ENCODE measurements around the gene DHX34.
"Not testable (repeated sequence)": the region's sequence is repeated elsewhere in the genome, so short reads cannot be mapped to it uniquely, and the experiment has no call there.

The DHX34 gene

GRCh38 chr19:47323872-47324271 is 25.2 kb upstream of the DHX34 start:
- FAIRE-seq (no peak), DNase-seq (ENCODE audit: low spot score) (no peak)

GRCh38 chr19:47324502-47324901 is 24.6 kb upstream of the DHX34 start:
- DNase-seq (ENCODE audit: low spot score) = no peak
- no peak for FAIRE-seq

- FAIRE-seq = no peak
- no peak for DNase-seq (ENCODE audit: low spot score)
Measured at GRCh38 chr19:47330466-47330869, 18.6 kb upstream of the DHX34 start.

GRCh38 chr19:47331490-47331889 is 17.6 kb upstream of the DHX34 start:
- FAIRE-seq = no peak
- no peak for DNase-seq (ENCODE audit: low spot score)

- FAIRE-seq (no peak), DNase-seq (ENCODE audit: low spot score) (no peak)
Measured at GRCh38 chr19:47331931-47332547, 17.1 kb upstream of the DHX34 start, which contains the start of gene C5AR2. C5AR2 (plus strand) TSS chr19:47332175; CDS start chr19:47340800, 8,625 bp downstream.

- DNase-seq (ENCODE audit: low spot score); FAIRE-seq: not testable (repeated sequence)
Measured at GRCh38 chr19:47336765-47337718, 12.1 kb upstream of the DHX34 start.

- DNase-seq (ENCODE audit: low spot score) (no peak), FAIRE-seq (no peak)
Measured at GRCh38 chr19:47339196-47339880, 9.8 kb upstream of the DHX34 start.

- DNase-seq (ENCODE audit: low spot score) (no peak), FAIRE-seq (no peak)
Measured at GRCh38 chr19:47340477-47341208, 8.5 kb upstream of the DHX34 start.

- FAIRE-seq = no peak
- DNase-seq (ENCODE audit: low spot score) = no peak
Measured at GRCh38 chr19:47341734-47342133, 7.4 kb upstream of the DHX34 start.

GRCh38 chr19:47343194-47343802 is 5.8 kb upstream of the DHX34 start:
- DNase-seq (ENCODE audit: low spot score) = no peak
- FAIRE-seq = no peak

GRCh38 chr19:47344425-47344824 is 4.7 kb upstream of the DHX34 start:
- no peak for DNase-seq (ENCODE audit: low spot score)

GRCh38 chr19:47346024-47346423 is 3.1 kb upstream of the DHX34 start:
- FAIRE-seq; DNase-seq (ENCODE audit: low spot score): not testable (repeated sequence)

More at GRCh38 chr19:47344425-47344824, 4.7 kb upstream of the DHX34 start:
- FAIRE-seq = no peak

GRCh38 chr19:47350630-47351029 is 1.5 kb downstream of the DHX34 start:
- no peak for DNase-seq (ENCODE audit: low spot score)
- FAIRE-seq = no peak

GRCh38 chr19:47351548-47351947 is 2.4 kb downstream of the DHX34 start:
- no peak for DNase-seq (ENCODE audit: low spot score)
- FAIRE-seq = no peak

GRCh38 chr19:47352095-47352494 is 3.0 kb downstream of the DHX34 start:
- FAIRE-seq (no peak), DNase-seq (ENCODE audit: low spot score) (no peak)

- DNase-seq (ENCODE audit: low spot score) = no peak
- FAIRE-seq = no peak
Measured at GRCh38 chr19:47353307-47353712, 4.2 kb downstream of the DHX34 start.

- FAIRE-seq (no peak), DNase-seq (ENCODE audit: low spot score) (no peak)
Measured at GRCh38 chr19:47356900-47357299, 7.8 kb downstream of the DHX34 start.

GRCh38 chr19:47357788-47358680 is 8.9 kb downstream of the DHX34 start:
- no peak for DNase-seq (ENCODE audit: low spot score)
- no peak for FAIRE-seq

GRCh38 chr19:47358936-47359335 is 9.8 kb downstream of the DHX34 start:
- FAIRE-seq (no peak), DNase-seq (ENCODE audit: low spot score) (no peak)

- no peak for DNase-seq (ENCODE audit: low spot score)
- no peak for FAIRE-seq
Measured at GRCh38 chr19:47362321-47362720, 13.2 kb downstream of the DHX34 start.

Measured in RCC 7860 (cell line).